Tibial nerve (tissue), 4 donors: ENCODE results near the gene CACNA1B. TPM values are rescaled to one million over a fixed set of nuclear protein-coding genes. Genes with fewer than 3 reads are reported as not detected.

ENCODE experiments used
- DNase-seq, 2 donors: peaks; one replicate each; pipeline ENCODE4 v3.0.0-alpha.2; 2019; ENCODE audit warnings: low spot score in 2 of 2
- H3K27ac ChIP-seq, 4 donors: fragments of 200-600 bp; sonication (generic) in 3 of 4; one replicate each; pipeline ENCODE4 v1.5.1; 2017 to 2019; ENCODE audit warnings: mild to moderate bottlenecking in 1 of 4
- H3K27me3 ChIP-seq, 2 donors: fragments of 200-600 bp; sonication (generic) in 1 of 2; one replicate each; pipeline versions ENCODE4 v1.5.1 to v1.6.0; 2017 to 2019
- H3K36me3 ChIP-seq, 3 donors: fragments of 200-600 bp; sonication (generic); one replicate each; pipeline ENCODE4 v1.5.1; 2018 to 2019
- H3K4me1 ChIP-seq, 4 donors: fragments of 200-600 bp; sonication (generic) in 3 of 4; one replicate each; pipeline ENCODE4 v1.5.1; 2017 to 2019
- H3K4me3 ChIP-seq, 4 donors: fragments of 200-600 bp; sonication (generic) in 3 of 4; one replicate each; pipeline ENCODE4 v1.5.1; 2017 to 2019; ENCODE audit warnings: mild to moderate bottlenecking in 1 of 4, moderate library complexity in 1 of 4
- H3K9me3 ChIP-seq, 4 donors: fragments of 200-600 bp; sonication (generic) in 3 of 4; one replicate each; pipeline ENCODE4 v1.5.1; 2017 to 2019
- CTCF ChIP-seq, 5 experiments: fragments of 200-600 bp in 3 of 5; fragments of 450-650 bp in 2 of 5; sonication (generic) in 3 of 5; IDR thresholded peaks; one replicate each; pipeline ENCODE4 v1.5.1; 2016 to 2019; ENCODE audit warnings: antibody characterized with exemption in 5 of 5, mild to moderate bottlenecking in 3 of 5, moderate library complexity in 2 of 5
- EP300 ChIP-seq, 2 donors: sonication (generic); formaldehyde crosslinking; IDR thresholded peaks; one replicate each; pipeline ENCODE4 v1.6.1; 2017; ENCODE audit warnings: antibody characterized with exemption in 2 of 2, mild to moderate bottlenecking in 1 of 2
- POLR2A ChIP-seq, 2 donors: fragments of 450-650 bp; IDR thresholded peaks; one replicate each; pipeline ENCODE4 v1.6.1; 2017; ENCODE audit warnings: antibody characterized with exemption in 2 of 2, mild to moderate bottlenecking in 2 of 2, moderate library complexity in 2 of 2
- WGBS, 2 donors: methylation state at CpG; one replicate each; pipeline ENCODE4 v1.1.5; 2018; 5-methylcytosine and 5-hydroxymethylcytosine counted together
- total RNA-seq, 4 donors: library from RNA; depleted of rRNA; stranded (reverse); fragments of >200 nt; gene quantifications; one replicate each; pipeline ENCODE4 v1.1.0, GENCODE V29; 2016

The CACNA1B gene
- total RNA-seq, 4 donors from 2014 or later = under 0.01 TPM; not detected in 2

DNA sequence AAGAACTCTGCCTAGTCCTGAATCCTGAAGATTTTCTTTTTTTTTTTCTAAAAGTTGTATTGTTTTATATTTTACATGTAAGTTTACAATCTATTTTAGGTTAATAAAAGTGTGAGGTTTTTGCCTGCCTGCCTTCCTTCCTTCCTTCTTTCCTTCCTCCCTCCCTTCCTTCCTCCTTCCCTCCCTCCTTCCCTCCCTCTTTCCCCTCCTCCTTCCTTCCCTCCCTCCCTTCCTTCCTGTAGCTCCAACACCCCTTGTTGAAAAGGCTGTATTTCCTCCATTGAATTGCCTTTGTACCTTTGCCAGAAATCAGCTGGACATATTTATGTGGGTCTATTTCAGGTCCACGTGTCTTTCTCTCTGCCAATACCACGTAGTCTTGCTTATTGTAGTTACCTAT, 46.6 kb downstream of the CACNA1B start:
- no peak for TF ChIP-seq EP300 (IDR thresholded peaks at IDR 0.05)
- no peak for TF ChIP-seq CTCF (IDR thresholded peaks at IDR 0.05)
- TF ChIP-seq POLR2A (IDR thresholded peaks at IDR 0.05) = no peak
- Histone ChIP-seq H3K4me3 (no peak overlapping the region), H3K27me3 (no peaks in the 10 kb centered on the region), H3K27ac (no peak overlapping the region), H3K9me3 (peaks cover 0 to 13% (median 2%) of the 10 kb centered on the region in 4 donors), H3K36me3 (no peaks in the 10 kb centered on the region), H3K4me1 (no peaks in the 10 kb centered on the region)
- WGBS, 2 donors = 49 to 61% methylated on average over 2 of the region's 2 CpGs
- DNase-seq = no peak

- 71 to 81% methylated on average over 9 of the region's 9 CpGs for WGBS, 2 donors
- Histone ChIP-seq H3K36me3 (no peaks in the 10 kb centered on the region), H3K4me3 (no peak overlapping the region), H3K27ac (no peak overlapping the region), H3K9me3 (peaks cover 0 to 13% (median 2%) of the 10 kb centered on the region in 4 donors), H3K4me1 (no peaks in the 10 kb centered on the region), H3K27me3 (no peaks in the 10 kb centered on the region)
- DNase-seq = no peak
- TF ChIP-seq CTCF (IDR thresholded peaks at IDR 0.05) = no peak
- no peak for TF ChIP-seq EP300 (IDR thresholded peaks at IDR 0.05)
- no peak for TF ChIP-seq POLR2A (IDR thresholded peaks at IDR 0.05)
Measured at GRCh38 chr9:137924761-137925369, 47.3 kb downstream of the CACNA1B start.

GRCh38 chr9:137943655-137944054, 66.1 kb downstream of the CACNA1B start:
- Histone ChIP-seq H3K27me3 (no peaks in the 10 kb centered on the region), H3K9me3 (peaks cover 0 to 52% (median 0%) of the 10 kb centered on the region in 4 donors), H3K27ac (no peak overlapping the region), H3K4me1 (no peaks in the 10 kb centered on the region), H3K4me3 (no peak overlapping the region), H3K36me3 (no peaks in the 10 kb centered on the region)
- WGBS, 2 donors = 89 to 92% methylated on average over 5 of the region's 5 CpGs
- no peak for TF ChIP-seq CTCF (IDR thresholded peaks at IDR 0.05)
- no peak for TF ChIP-seq EP300 (IDR thresholded peaks at IDR 0.05)
- TF ChIP-seq POLR2A (IDR thresholded peaks at IDR 0.05) = no peak
- no peak for DNase-seq

GRCh38 chr9:137945581-137945980, 68.0 kb downstream of the CACNA1B start:
- Histone ChIP-seq H3K27me3 (no peaks in the 10 kb centered on the region), H3K36me3 (no peaks in the 10 kb centered on the region), H3K4me1 (no peaks in the 10 kb centered on the region), H3K27ac (no peak overlapping the region), H3K9me3 (peaks cover 0 to 44% (median 0%) of the 10 kb centered on the region in 4 donors), H3K4me3 (no peak overlapping the region)
- DNase-seq = no peak
- TF ChIP-seq POLR2A (IDR thresholded peaks at IDR 0.05) = no peak
- TF ChIP-seq CTCF (IDR thresholded peaks at IDR 0.05) = no peak
- TF ChIP-seq EP300 (IDR thresholded peaks at IDR 0.05) = no peak
- 91 to 92% methylated on average over 4 of the region's 4 CpGs for WGBS, 2 donors

- TF ChIP-seq CTCF (IDR thresholded peaks at IDR 0.05) (no peak), POLR2A (IDR thresholded peaks at IDR 0.05) (no peak), EP300 (IDR thresholded peaks at IDR 0.05) (no peak)
- H3K9me3 ChIP-seq = peaks cover 0 to 37% (median 0%) of the 10 kb centered on the region in 4 donors
- WGBS, 2 donors = 71 to 74% methylated on average over 2 of the region's 2 CpGs
- no peak for DNase-seq
- H3K27me3 ChIP-seq = no peaks in the 10 kb centered on the region
- H3K36me3 ChIP-seq = no peaks in the 10 kb centered on the region
- no peak overlapping the region for H3K4me3 ChIP-seq
- H3K4me1 ChIP-seq = no peaks in the 10 kb centered on the region
- no peak overlapping the region for H3K27ac ChIP-seq
Measured at GRCh38 chr9:137946993-137947392, 69.4 kb downstream of the CACNA1B start.
